Measurements from ENCODE around the gene SPPL2C.

Gene SPPL2C

GRCh38 chr17:45886852-45887251 lies 42.2 kb downstream of the SPPL2C start:
- no peak for DNase-seq

- no peak for DNase-seq
These were observed 43.7 kb downstream of the SPPL2C start for GRCh38 chr17:45888392-45888791.

GRCh38 chr17:45889579-45889978 lies 44.9 kb downstream of the SPPL2C start:
- no peak for DNase-seq

DNA sequence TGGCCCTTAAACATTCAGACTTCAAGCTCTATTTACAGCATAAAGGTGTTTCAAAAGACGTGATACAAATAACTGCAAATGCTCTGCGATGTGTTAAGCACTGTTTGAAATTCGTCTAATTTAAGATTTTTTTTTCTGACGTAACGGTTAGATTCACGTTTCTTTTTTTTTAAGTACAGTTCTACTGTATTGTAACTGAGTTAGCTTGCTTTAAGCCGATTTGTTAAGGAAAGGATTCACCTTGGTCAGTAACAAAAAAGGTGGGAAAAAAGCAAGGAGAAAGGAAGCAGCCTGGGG lies 49.0 kb downstream of the SPPL2C start:
- DNase-seq, result no peak

DNA sequence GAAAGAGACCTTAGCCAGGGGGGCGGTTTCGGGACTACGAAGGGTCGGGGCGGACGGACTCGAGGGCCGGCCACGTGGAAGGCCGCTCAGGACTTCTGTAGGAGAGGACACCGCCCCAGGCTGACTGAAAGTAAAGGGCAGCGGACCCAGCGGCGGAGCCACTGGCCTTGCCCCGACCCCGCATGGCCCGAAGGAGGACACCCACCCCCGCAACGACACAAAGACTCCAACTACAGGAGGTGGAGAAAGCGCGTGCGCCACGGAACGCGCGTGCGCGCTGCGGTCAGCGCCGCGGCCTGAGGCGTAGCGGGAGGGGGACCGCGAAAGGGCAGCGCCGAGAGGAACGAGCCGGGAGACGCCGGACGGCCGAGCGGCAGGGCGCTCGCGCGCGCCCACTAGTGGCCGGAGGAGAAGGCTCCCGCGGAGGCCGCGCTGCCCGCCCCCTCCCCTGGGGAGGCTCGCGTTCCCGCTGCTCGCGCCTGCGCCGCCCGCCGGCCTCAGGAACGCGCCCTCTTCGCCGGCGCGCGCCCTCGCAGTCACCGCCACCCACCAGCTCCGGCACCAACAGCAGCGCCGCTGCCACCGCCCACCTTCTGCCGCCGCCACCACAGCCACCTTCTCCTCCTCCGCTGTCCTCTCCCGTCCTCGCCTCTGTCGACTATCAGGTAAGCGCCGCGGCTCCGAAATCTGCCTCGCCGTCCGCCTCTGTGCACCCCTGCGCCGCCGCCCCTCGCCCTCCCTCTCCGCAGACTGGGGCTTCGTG lies 49.5 kb downstream of the SPPL2C start, which contains the start of gene MAPT:
Gene MAPT, plus strand, starts transcription at position 533 of the 763 bp plus-strand sequence. CDS start 67,784 bp downstream, outside the sequence.
- peak; percentile 78 for DNase-seq

DNA sequence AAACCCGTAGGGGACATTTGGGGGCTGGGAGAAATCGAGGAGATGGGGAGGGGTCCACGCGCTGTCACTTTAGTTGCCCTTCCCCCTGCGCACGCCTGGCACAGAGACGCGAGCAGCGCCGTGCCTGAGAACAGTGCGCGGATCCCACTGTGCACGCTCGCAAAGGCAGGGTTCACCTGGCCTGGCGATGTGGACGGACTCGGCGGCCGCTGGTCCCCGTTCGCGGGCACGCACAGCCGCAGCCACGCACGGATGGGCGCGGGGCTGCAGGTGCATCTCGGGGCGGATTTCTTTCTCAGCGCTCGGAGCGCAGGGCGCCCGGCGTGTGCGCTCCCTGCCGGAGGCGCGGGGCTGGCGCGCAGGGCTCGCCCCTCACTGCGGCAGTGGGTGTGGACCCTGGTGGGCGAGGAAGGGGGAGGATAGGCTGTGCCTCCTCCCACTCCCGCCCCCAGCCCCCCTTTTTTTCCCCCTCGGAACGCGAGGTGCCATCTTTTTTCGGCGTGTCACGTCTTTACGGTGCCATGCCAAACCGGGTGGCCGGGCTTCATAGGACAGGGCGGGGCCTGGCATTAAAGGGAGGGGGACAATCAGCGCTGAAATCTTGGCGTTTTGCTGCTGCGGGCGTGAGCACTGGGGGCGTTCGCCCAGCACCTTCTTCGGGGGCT lies 50.8 kb downstream of the SPPL2C start:
- peak; percentile 29 for DNase-seq

GRCh38 chr17:45895969-45896785 lies 51.5 kb downstream of the SPPL2C start:
- DNase-seq, result no peak

Data from activated CD8-positive, alpha-beta memory T cell treated with anti-CD3 and anti-CD28 coated beads, Interleukin-2, amount 50 U/mL, for 4 hours (primary cell).